Measurements from ENCODE around the gene SALL4.

DNA sequence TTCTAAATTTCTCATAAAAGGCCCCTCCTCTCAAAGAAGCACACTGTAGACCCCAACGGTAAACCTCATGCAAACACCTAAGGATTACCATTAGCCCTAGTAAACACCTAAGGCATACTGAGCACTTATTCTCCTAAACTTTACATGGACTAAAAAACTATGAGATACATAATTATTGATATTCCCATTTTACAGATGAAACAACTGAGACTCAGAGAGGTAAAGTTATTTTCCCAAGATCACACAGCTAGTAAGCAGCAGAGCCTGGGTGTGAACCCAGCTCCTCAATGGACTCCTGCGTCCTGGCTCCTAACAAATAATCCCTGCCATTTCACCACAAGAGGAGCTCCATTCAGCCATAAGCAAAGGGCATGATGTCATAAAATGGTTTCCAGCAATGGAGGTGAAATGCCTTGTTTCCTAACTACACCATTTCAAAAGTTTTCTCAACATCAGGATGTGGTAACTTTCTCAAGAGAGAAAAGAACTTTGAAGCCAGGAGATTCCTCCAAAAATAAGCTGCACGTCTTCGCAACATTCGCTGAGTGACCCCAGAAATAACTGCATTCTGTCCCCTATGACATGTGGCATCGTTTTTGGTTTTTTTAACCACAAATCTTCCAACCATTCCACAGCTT lies 38.2 kb downstream of the SALL4 start:
- TF ChIP-seq TAF1 (IDR thresholded peaks at IDR 0.05; ENCODE audit: borderline replicate concordance, insufficient read depth, low read length): no peak
- TF ChIP-seq, protein P1, sequence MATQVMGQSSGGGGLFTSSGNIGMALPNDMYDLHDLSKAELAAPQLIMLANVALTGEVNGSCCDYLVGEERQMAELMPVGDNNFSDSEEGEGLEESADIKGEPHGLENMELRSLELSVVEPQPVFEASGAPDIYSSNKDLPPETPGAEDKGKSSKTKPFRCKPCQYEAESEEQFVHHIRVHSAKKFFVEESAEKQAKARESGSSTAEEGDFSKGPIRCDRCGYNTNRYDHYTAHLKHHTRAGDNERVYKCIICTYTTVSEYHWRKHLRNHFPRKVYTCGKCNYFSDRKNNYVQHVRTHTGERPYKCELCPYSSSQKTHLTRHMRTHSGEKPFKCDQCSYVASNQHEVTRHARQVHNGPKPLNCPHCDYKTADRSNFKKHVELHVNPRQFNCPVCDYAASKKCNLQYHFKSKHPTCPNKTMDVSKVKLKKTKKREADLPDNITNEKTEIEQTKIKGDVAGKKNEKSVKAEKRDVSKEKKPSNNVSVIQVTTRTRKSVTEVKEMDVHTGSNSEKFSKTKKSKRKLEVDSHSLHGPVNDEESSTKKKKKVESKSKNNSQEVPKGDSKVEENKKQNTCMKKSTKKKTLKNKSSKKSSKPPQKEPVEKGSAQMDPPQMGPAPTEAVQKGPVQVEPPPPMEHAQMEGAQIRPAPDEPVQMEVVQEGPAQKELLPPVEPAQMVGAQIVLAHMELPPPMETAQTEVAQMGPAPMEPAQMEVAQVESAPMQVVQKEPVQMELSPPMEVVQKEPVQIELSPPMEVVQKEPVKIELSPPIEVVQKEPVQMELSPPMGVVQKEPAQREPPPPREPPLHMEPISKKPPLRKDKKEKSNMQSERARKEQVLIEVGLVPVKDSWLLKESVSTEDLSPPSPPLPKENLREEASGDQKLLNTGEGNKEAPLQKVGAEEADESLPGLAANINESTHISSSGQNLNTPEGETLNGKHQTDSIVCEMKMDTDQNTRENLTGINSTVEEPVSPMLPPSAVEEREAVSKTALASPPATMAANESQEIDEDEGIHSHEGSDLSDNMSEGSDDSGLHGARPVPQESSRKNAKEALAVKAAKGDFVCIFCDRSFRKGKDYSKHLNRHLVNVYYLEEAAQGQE (IDR thresholded peaks at IDR 0.05; ENCODE audit: insufficient read depth in 1 of 2, low read depth in 2 of 2, low read length in 2 of 2): no peak
